ENCODE data around the gene GGA3. TPM values are rescaled to one million over a fixed set of nuclear protein-coding genes. Genes with fewer than 3 reads are reported as not detected.

Gene GGA3
- total RNA-seq, 2 donors from 2014 or later, result 13.5 to 24.1 TPM

GRCh38 chr17:75231741-75232464 lies 29.5 kb downstream of the GGA3 start:
- peaks cover 14 to 26% of the 10 kb centered on the region in 2 donors for H3K36me3 ChIP-seq (replicated peaks in 1 of 2; ENCODE audit: insufficient read depth in 1 of 2, low read depth in 2 of 2)
- ATAC-seq, result no peak
- DNase-seq, result no peak

DNA sequence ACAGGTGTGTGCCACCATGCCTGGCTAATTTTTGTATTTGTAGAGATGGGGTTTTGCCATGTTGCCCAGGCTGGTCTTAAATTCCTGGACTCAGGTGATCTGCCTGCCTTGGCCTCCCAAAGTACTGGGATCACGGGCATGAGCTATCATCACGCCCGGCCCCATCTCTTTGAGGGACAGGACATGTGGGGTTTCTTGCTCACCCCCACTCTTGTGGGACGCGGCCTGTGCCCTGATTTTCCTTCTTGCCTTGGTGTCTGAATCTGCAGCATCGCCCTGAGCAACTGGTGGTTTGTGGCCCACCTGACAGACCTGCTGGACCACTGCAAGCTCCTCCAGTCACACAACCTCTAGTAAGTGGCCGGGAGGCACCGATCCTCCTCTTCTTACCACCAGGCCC lies 30.3 kb downstream of the GGA3 start:
- Histone ChIP-seq H3K9me3 (no peaks in the 10 kb centered on the region), H3K4me1 (peaks cover 8% of the 10 kb centered on the region), H3K4me3 (no peak overlapping the region), H3K27ac (no peak overlapping the region), H3K27me3 (no peaks in the 10 kb centered on the region), H3K36me3 (replicated peaks in 1 of 2; ENCODE audit: insufficient read depth in 1 of 2, low read depth in 2 of 2) (peaks cover 14 to 25% of the 10 kb centered on the region in 2 donors)
- intact Hi-C loops (cut with DNase I), result no loop called here
- ATAC-seq (no peak), DNase-seq (no peak)
- 91 to 100% methylated on average over 6 to 7 of the region's 8 CpGs for WGBS, 2 donors
- TF ChIP-seq, protein P1, sequence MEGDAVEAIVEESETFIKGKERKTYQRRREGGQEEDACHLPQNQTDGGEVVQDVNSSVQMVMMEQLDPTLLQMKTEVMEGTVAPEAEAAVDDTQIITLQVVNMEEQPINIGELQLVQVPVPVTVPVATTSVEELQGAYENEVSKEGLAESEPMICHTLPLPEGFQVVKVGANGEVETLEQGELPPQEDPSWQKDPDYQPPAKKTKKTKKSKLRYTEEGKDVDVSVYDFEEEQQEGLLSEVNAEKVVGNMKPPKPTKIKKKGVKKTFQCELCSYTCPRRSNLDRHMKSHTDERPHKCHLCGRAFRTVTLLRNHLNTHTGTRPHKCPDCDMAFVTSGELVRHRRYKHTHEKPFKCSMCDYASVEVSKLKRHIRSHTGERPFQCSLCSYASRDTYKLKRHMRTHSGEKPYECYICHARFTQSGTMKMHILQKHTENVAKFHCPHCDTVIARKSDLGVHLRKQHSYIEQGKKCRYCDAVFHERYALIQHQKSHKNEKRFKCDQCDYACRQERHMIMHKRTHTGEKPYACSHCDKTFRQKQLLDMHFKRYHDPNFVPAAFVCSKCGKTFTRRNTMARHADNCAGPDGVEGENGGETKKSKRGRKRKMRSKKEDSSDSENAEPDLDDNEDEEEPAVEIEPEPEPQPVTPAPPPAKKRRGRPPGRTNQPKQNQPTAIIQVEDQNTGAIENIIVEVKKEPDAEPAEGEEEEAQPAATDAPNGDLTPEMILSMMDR (IDR thresholded peaks at IDR 0.05), result no peak
- TF ChIP-seq POLR2A (IDR thresholded peaks at IDR 0.05), result no peak

More at GRCh38 chr17:75231741-75232464, 29.5 kb downstream of the GGA3 start:
- WGBS, 2 donors, result 86 to 88% methylated on average over 9 to 18 of the region's 18 CpGs
- Histone ChIP-seq H3K27me3 (no peaks in the 10 kb centered on the region), H3K4me3 (no peak overlapping the region), H3K4me1 (peaks cover 8% of the 10 kb centered on the region), H3K27ac (no peak overlapping the region), H3K9me3 (no peaks in the 10 kb centered on the region)
- TF ChIP-seq, protein P1 (IDR thresholded peaks at IDR 0.05), result no peak
- TF ChIP-seq POLR2A (IDR thresholded peaks at IDR 0.05), result no peak
- intact Hi-C loops (cut with DNase I), result no loop called here

GRCh38 chr17:75228847-75229246 lies 32.6 kb downstream of the GGA3 start:
- intact Hi-C loops (cut with DNase I), result no loop called here
- peaks cover 8% of the 10 kb centered on the region for H3K4me1 ChIP-seq
- H3K36me3 ChIP-seq (replicated peaks in 1 of 2; ENCODE audit: insufficient read depth in 1 of 2, low read depth in 2 of 2), result peaks cover 14 to 27% of the 10 kb centered on the region in 2 donors
- ATAC-seq (no peak), DNase-seq (peak in 1 of 4 donors; percentile 56)
- H3K27me3 ChIP-seq, result no peaks in the 10 kb centered on the region
- TF ChIP-seq POLR2A (IDR thresholded peaks at IDR 0.05), result no peak
- TF ChIP-seq, protein P1 (IDR thresholded peaks at IDR 0.05), result no peak
- 72 to 80% methylated on average over 4 of the region's 4 CpGs for WGBS, 2 donors
- H3K4me3 ChIP-seq, result no peak overlapping the region
- H3K27ac ChIP-seq, result peak overlapping the region in 2 of 4 donors; percentile 52 to 67
- no peaks in the 10 kb centered on the region for H3K9me3 ChIP-seq

DNA sequence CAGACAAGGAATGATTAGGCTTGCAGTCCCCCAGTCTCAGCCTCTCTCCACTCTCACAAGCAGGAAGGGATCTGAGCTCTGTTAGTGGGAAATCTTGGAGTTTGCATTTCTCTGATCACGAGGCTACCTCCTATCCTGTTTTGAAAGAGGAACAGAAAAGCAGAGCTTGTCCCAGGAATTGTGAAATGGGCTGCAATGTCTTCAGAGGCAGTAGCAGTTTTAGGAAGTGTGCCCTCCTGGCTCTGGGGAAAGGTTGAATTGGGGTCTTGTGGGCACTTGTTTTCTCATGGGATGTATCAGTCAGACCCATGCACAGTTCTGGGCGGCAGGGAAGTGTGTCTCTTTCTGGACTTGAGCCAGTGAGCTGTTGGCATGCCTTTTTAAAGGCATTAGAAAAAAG lies 33.1 kb downstream of the GGA3 start:
- peaks cover 14 to 27% of the 10 kb centered on the region in 2 donors for H3K36me3 ChIP-seq (replicated peaks in 1 of 2; ENCODE audit: insufficient read depth in 1 of 2, low read depth in 2 of 2)
- intact Hi-C loops (cut with DNase I), result no loop called here
- DNase-seq (peak in 1 of 4 donors; percentile 70), ATAC-seq (peak; percentile 25)
- H3K27me3 ChIP-seq, result no peaks in the 10 kb centered on the region
- no peaks in the 10 kb centered on the region for H3K9me3 ChIP-seq
- H3K4me1 ChIP-seq, result peaks cover 8% of the 10 kb centered on the region
- H3K27ac ChIP-seq, result peak overlapping the region in 2 of 4 donors; percentile 52 to 67
- no peak for TF ChIP-seq POLR2A (IDR thresholded peaks at IDR 0.05)
- TF ChIP-seq, protein P1 (IDR thresholded peaks at IDR 0.05), result no peak
- no peak overlapping the region for H3K4me3 ChIP-seq
- 58 to 71% methylated on average over 2 of the region's 2 CpGs for WGBS, 2 donors

DNA sequence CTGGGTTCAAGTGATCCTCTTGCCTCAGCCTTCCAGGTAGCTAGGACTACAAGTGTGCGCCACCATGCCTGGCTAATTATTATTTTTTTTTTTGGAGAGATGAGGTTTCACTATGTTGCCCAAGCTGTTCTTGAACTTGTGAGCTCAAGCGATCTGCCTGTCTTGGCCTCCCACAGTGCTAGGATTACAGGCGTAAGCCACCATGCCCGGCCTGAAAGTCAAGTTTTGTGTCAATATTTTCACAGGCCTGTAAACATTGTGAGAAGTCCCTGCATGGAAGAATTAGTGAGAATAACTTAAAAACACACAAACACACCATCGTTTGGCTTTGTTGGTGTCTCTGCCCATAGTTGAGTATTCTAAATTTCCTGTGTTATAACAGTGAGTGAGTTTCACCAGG lies 33.7 kb downstream of the GGA3 start:
- Histone ChIP-seq H3K27ac (peak overlapping the region in 1 of 4 donors; percentile 12), H3K9me3 (no peaks in the 10 kb centered on the region), H3K4me1 (peaks cover 8% of the 10 kb centered on the region), H3K27me3 (no peaks in the 10 kb centered on the region), H3K4me3 (no peak overlapping the region), H3K36me3 (replicated peaks in 1 of 2; ENCODE audit: insufficient read depth in 1 of 2, low read depth in 2 of 2) (peaks cover 11 to 27% of the 10 kb centered on the region in 2 donors)
- intact Hi-C loops (cut with DNase I), result no loop called here
- DNase-seq, result no peak
- no peak for ATAC-seq
- TF ChIP-seq, protein P1 (IDR thresholded peaks at IDR 0.05), result no peak
- TF ChIP-seq POLR2A (IDR thresholded peaks at IDR 0.05), result no peak
- 78 to 81% methylated on average over 5 of the region's 5 CpGs for WGBS, 2 donors
